Upper lobe of left lung (tissue), 4 donors: ENCODE measurements around the gene ATPAF1.

ENCODE experiments used
- POLR2A ChIP-seq, 4 donors: fragments of 450-650 bp; IDR thresholded peaks; one replicate each; pipeline ENCODE4 v1.5.1; 2016 to 2017; ENCODE audit warnings: antibody characterized with exemption in 4 of 4, mild to moderate bottlenecking in 2 of 4
- POLR2AphosphoS5 ChIP-seq, 2 donors: sonication (generic); formaldehyde crosslinking; IDR thresholded peaks; one replicate each; pipeline ENCODE4 v1.5.1; 2017; ENCODE audit warnings: antibody characterized with exemption in 2 of 2
- TF ChIP-seq, protein P1 (sequence below), 6 experiments: fragments of 450-650 bp in 4 of 6; fragments of 200-600 bp in 2 of 6; sonication (generic) in 2 of 6; IDR thresholded peaks; one replicate each; pipeline ENCODE4 v1.5.1; 2016 to 2019; ENCODE audit warnings: antibody characterized with exemption in 6 of 6

DNA sequence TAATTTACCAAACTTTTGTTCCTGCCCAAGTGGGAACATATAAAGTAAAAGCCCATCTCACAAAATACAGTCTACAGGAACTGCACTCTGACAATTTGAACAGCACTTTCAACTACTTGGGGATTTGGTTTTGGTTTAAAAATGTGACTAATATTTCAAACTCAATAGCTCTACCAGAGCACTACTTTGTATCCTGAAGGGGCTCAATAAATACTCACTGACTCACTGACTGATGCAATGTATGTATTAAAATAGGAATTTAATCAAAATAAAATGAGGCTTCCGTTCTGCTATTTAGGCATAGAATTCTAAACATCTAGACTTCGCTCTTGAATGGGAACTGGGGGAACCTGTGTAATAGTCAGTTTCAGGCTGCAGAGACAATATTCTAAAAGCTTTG, 28.9 kb upstream of the ATPAF1 start:
- TF ChIP-seq POLR2A (IDR thresholded peaks at IDR 0.05) (no peak), POLR2AphosphoS5 (IDR thresholded peaks at IDR 0.05) (no peak)
- TF ChIP-seq, protein P1, sequence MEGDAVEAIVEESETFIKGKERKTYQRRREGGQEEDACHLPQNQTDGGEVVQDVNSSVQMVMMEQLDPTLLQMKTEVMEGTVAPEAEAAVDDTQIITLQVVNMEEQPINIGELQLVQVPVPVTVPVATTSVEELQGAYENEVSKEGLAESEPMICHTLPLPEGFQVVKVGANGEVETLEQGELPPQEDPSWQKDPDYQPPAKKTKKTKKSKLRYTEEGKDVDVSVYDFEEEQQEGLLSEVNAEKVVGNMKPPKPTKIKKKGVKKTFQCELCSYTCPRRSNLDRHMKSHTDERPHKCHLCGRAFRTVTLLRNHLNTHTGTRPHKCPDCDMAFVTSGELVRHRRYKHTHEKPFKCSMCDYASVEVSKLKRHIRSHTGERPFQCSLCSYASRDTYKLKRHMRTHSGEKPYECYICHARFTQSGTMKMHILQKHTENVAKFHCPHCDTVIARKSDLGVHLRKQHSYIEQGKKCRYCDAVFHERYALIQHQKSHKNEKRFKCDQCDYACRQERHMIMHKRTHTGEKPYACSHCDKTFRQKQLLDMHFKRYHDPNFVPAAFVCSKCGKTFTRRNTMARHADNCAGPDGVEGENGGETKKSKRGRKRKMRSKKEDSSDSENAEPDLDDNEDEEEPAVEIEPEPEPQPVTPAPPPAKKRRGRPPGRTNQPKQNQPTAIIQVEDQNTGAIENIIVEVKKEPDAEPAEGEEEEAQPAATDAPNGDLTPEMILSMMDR (IDR thresholded peaks at IDR 0.05), result no peak
